NCI-H510A (cell line): ENCODE data around the gene PRM2.
"Not testable (repeated sequence)": the region's sequence is repeated elsewhere in the genome, so short reads cannot be mapped to it uniquely, and the experiment has no call there.

Experiments used
- DNase-seq: peaks from one replicate; lab custom pipeline; 2025; lab: John Stamatoyannopoulos, UW

PRM2 gene

GRCh38 chr16:11307639-11308492 lies 31.6 kb upstream of the PRM2 start:
- DNase-seq: no peak

GRCh38 chr16:11306997-11307638 lies 30.8 kb upstream of the PRM2 start:
- no peak for DNase-seq

DNA sequence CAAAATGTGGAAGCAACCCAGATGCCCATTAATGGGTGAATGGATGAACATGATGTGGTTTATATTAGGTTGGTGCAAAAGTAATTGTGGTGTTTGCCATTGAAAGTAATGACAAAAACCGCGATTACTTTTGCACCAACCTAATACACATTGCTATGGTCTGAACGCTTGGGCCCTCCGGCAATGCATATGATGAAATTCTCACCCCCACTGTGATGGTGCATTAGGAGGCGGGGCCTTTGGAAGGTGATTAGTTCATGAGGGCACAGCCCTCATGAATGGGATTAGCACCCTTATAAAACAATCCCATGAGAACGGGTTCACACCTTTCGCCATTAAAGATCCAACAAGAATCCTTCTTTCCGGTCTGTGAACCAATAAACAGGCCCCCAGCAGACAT lies 30.1 kb upstream of the PRM2 start:
- no peak for DNase-seq

GRCh38 chr16:11303405-11304138 lies 27.3 kb upstream of the PRM2 start:
- DNase-seq: no peak

GRCh38 chr16:11302977-11303376 lies 26.7 kb upstream of the PRM2 start:
- DNase-seq: no peak

DNA sequence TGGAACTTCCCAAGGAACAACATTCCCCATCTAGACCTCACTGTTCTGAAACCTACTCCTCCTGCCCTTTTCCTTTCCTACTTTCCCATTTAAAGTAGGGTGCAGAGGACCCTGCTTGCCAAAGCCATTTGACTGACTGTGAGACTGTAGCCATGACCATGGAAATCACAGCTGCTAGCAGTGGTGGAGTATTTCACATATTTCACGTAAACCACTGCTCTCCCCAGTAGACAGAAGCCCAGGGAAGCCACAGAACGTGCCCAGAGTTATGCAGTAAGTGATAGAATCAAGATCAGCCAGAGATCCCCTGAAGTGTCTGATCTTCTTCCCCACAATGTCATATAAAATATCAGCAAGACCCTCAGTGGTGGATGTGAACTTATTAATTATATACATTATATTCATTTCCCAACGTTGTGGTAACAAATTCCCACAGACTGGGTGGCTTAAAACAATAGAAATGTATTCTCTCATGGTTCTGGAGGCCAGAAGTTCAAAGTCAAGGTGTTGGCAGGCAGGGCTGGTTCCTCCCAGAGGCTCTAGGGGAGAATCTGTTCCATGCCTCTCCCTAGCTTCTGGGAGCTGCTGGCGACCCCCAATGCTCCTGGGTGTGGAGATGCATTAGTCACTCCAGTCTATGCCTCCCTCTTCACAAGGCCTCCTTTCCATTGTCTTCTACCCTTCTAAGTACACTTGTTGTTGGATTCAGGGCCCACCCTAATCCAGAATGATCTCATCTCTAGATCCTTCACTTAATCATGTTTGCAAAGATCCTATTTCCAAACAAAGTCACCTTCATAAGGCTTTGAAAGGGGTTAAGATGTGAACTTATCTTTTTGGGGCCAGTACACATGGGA lies 25.6 kb upstream of the PRM2 start:
- DNase-seq: no peak

DNA sequence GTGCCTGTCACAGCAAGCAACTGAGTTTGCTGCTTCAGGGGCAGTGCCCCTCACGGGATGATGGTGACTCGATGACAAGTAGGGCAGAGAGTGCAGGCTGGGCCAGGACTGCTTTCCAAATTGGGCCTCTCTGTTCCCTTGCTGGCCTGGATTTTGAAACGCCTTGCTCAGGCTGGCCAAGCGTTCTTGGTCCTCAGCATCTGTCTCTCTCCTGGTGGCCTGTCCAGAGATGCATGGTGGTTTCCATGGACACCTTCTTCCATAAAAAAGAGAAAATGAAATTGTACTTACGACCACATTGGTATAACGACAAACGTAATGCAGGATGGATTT lies 24.2 kb upstream of the PRM2 start:
- DNase-seq: no peak

- no peak for DNase-seq
Measured at GRCh38 chr16:11299865-11300559, 23.7 kb upstream of the PRM2 start.

GRCh38 chr16:11298950-11299547 lies 22.8 kb upstream of the PRM2 start:
- DNase-seq: not testable (repeated sequence)

DNA sequence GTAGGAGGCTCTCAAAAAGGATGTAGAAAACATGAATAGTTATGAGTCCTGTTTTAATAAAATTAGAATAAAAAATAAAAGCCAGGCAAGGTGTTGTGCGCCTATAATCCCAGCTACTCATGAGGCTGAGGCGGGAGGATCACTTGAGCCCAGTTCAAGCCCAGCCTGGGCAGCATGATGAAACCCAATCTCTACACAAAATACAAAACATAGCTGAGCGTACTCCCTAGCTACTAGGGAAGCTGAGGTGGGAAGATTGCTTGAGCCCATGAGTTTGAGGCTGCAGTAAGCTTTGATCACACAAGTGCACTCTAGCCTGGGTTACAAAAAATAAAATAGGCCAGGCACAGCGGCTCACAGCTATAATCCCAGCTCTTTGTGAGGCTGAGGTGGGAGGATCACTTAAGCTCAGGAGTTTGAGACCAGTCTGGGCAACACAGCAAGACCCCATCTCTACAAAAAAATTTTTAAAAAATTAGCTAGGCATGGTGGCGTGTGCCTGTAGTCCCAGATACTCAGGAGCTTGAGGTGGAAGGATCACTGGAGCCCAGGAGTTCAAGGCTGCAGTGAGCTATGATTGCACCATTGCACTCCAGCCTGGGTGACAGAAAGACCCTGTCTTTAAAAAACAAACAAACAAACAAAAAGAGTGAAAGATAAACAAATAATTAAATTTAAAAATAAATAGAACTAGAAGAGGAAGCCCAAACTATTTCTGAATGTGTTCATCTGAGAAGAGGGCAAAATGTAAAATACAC lies 22.0 kb upstream of the PRM2 start:
- no peak for DNase-seq

GRCh38 chr16:11297492-11298142 lies 21.3 kb upstream of the PRM2 start:
- DNase-seq: peak; percentile 20

- DNase-seq: no peak
Measured at GRCh38 chr16:11296706-11297491, 20.6 kb upstream of the PRM2 start.

GRCh38 chr16:11296351-11296705 lies 20.0 kb upstream of the PRM2 start:
- no peak for DNase-seq

- no peak for DNase-seq
Measured at GRCh38 chr16:11295672-11296071, 19.4 kb upstream of the PRM2 start.

DNA sequence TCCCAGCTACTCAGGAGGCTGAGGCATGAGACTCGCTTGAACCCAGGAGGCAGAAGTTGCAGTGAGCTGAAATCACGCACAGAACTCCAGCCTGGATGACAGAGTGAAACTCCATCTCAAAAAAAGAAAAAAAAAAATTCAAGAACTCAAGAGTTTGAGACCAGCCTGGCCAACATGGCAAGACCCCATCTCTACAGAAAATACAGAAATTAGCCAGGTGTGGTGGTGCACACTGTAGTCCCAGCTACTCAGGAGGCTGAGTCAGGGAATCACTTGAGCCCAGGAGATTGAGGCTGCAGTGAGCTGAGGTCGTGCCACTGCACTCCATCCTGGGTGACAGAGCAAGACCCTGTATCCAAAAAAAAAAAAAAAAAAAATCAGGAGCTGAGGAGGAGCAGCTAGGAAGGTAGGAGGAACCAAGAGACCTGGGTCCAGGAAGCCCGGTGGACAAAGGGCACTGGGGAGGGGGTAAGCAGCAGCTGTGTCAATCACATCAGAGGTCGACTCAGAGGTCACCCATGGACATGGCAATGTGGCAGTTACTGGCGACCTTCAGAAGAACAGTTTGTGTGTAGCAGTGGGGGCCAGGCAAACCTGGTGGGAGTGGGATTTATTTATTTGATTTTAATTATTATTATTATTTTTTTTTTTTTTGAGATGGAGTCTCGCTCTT lies 15.9 kb upstream of the PRM2 start:
- no peak for DNase-seq

GRCh38 chr16:11291091-11291703 lies 14.9 kb upstream of the PRM2 start:
- DNase-seq: no peak

DNA sequence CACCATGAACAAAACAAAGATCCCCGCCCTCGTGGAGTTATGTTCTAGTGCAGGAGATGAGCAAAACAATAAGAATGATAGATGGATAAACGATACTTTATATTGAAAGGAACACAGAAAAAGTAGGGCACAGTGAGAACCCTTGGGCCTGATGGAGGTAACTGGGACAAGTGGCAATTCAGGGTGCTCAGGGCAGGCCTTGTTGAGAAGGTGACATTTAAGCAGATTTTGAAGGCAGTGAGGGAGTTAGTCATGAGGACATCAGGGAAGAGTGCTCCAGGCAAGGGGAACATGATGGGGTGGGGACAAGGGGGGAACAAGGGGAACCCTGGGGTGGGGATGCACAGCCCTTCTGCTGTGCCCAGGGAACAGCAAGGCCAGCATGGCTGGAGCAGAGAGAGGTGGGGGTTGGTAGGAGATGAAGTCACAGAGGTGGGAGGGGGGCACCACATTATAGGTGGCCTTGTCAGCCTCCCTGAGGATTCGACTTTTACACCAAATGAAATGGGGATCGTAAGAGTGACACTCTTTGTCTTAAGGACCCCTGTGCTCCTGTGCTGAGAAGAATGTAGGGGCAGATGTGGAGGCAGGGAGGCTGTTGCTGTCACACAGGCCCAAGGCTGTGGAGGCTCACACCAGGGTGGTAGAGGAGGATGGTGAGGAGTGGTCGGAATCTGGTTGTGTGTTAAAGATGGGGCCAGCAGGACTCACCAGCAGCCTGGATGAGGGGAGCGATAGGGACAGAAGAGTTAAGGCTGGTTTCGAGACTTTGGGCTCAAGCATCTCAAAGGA lies 14.0 kb upstream of the PRM2 start:
- no peak for DNase-seq
